SK-N-SH treated with all-trans-retinoic acid at 6 μM for 48 hours (cell line): ENCODE results near the gene ACOT9.

Source experiments
- ARNTL ChIP-seq: fragments of 450-650 bp; formaldehyde crosslinking; IDR thresholded peaks from 2 replicates; pipeline ENCODE4 v1.5.0; 2020; ENCODE audit warnings: low read depth, mild to moderate bottlenecking, moderate library complexity, borderline replicate concordance
- CREB5 ChIP-seq: fragments of 250-450 bp; sonication (Bioruptor Pico); IDR thresholded peaks from 2 replicates; pipeline ENCODE4 v1.5.1; 2020; ENCODE audit warnings: low read depth, mild to moderate bottlenecking, moderate library complexity
- CSDC2 ChIP-seq: fragments of 250-450 bp; sonication (Bioruptor Pico); IDR thresholded peaks from 2 replicates; pipeline ENCODE4 v1.5.0; 2020; ENCODE audit warnings: mild to moderate bottlenecking, moderate library complexity
- PATZ1 ChIP-seq: fragments of 250-450 bp; sonication (Bioruptor Pico); IDR thresholded peaks from 2 replicates; pipeline ENCODE4 v1.8.0; 2020; ENCODE audit warnings: mild to moderate bottlenecking, moderate library complexity, borderline replicate concordance
- POU6F1 ChIP-seq: fragments of 250-450 bp; sonication (Bioruptor Pico); IDR thresholded peaks from 2 replicates; pipeline ENCODE4 v1.8.0; 2021; ENCODE audit warnings: low read depth, mild to moderate bottlenecking, moderate library complexity, borderline replicate concordance
- TCF4 ChIP-seq: fragments of 250-450 bp; sonication (Bioruptor Pico); IDR thresholded peaks from 2 replicates; pipeline ENCODE4 v1.8.0; 2021; ENCODE audit warnings: mild to moderate bottlenecking, moderate library complexity, borderline replicate concordance
- ZC3H10 ChIP-seq: fragments of 250-450 bp; sonication (Bioruptor Pico); IDR thresholded peaks from 2 replicates; pipeline ENCODE4 v1.5.1; 2021; ENCODE audit warnings: mild to moderate bottlenecking, moderate library complexity
- ZFP3 ChIP-seq: fragments of 250-450 bp; sonication (Bioruptor Pico); IDR thresholded peaks from 2 replicates; pipeline ENCODE4 v1.5.0; 2020; ENCODE audit warnings: mild to moderate bottlenecking, moderate library complexity

GRCh38 chrX:23720117-23720677 is 22.9 kb downstream of the ACOT9 start:
- TF ChIP-seq PATZ1 (no peak), CREB5 (CRISPR knock-in tag) (no peak), ZC3H10 (CRISPR knock-in tag) (no peak), ZFP3 (CRISPR knock-in tag) (no peak), TCF4 (CRISPR knock-in tag) (no peak), ARNTL (CRISPR knock-in tag) (no peak), CSDC2 (CRISPR knock-in tag) (no peak), POU6F1 (no peak)
